ENCODE results near the gene PAX9. TPM values are rescaled to one million over a fixed set of nuclear protein-coding genes. Genes with fewer than 3 reads are reported as not detected.
A peak's percentile ranks its signal among the peaks of the same experiment; 100 is the strongest.

Gene PAX9
- total RNA-seq, 1 donor from 2014 or later: 0.13 TPM

DNA sequence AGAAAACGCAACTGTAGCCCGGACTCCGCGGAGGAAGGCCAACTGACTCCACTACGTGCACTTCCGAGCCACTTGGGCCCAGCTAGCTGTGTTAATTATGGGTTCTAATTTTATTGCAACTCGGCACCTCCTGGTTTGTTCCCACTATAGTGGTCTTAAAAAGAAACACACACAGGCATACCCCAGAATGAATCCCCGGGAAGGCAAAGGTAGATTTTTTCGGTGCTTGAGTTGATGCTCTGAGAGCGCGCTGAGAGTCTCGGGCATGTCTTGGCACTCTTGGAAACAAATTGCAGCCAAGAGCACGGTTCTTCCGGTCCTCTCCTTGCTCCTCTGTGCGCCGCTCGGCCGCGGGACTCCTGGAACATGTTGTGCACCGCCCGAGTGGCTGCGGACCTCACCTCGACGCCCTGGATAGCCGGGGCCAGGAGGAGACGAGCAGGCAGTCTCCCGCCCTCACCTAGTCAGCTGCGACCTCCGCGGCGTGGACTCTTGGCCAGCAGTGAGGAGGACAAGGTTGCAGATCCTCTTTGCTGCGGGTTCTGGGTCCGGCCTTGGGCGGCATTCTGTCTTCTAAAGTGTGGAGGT, 6.8 kb upstream of the PAX9 start:
- DNase-seq (ENCODE audit: low read depth): no peak
- no peak for TF ChIP-seq CTCF (IDR thresholded peaks at IDR 0.05; ENCODE audit: insufficient read depth, low read length, poor library complexity, severe bottlenecking)
- peaks cover 72% of the 10 kb centered on the region for H3K27me3 ChIP-seq (ENCODE audit: control insufficient read depth, insufficient read depth, low read length)
- no peaks in the 10 kb centered on the region for H3K36me3 ChIP-seq (ENCODE audit: control insufficient read depth, insufficient read depth, low read length)
- no peak overlapping the region for H3K4me3 ChIP-seq (ENCODE audit: low read depth, low read length)

DNA sequence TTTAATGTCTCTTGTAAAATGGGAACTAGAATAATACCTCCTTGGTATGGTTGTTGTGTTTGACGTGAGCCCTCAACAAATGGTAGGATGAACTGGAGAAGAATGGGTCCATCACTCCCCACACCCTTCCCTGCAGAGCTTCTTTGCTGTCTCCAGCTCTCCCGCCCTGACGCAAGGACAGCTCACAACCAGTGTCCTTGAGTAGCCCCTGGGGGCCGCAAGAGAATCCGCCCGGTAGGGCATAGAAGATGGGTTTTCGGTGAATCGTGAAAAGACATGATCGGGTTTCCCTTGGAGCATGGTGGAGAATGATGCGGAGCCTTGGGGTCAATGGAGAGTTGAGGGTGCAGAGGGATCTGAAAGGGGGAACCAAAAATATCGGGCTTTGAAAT, 6.1 kb upstream of the PAX9 start:
- Histone ChIP-seq H3K4me3 (ENCODE audit: low read depth, low read length) (no peak overlapping the region), H3K36me3 (ENCODE audit: control insufficient read depth, insufficient read depth, low read length) (no peaks in the 10 kb centered on the region), H3K27me3 (ENCODE audit: control insufficient read depth, insufficient read depth, low read length) (peaks cover 76% of the 10 kb centered on the region)
- no peak for TF ChIP-seq CTCF (IDR thresholded peaks at IDR 0.05; ENCODE audit: insufficient read depth, low read length, poor library complexity, severe bottlenecking)
- no peak for DNase-seq (ENCODE audit: low read depth)

DNA sequence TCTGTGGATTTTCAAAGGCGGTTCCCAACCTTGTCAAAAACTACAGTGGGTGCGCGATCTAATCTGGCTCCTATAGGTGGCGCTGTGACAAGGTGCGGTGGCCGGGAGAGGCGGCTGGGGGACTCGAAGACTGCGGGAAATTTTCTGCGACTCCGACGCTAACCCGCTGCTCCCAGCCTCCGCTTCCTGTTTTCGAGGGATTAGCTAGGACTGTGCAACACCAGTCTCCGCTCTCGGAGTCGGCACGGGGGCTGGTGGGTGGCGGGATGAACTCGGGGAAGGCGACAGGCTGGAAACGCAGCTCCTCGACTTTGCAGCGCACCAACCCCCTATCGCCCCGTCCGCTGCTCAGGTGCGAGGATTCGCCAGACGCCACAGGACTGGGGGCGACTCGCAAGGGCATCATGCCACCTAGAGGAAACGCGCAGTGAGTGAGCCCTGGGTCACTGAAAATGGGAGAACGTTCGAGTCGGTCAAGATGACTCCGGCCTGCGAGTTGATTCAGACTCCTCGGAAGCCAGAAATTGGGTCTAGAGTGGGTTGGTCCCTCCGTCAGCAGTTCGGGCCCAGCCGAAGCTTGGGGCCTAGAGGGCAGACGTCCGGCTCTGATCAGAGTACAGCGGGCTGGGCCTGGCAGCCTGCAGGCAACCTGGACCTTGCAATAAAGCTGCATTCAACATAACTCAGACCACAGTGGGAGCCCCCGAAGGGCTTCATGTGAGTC, 5.5 kb upstream of the PAX9 start:
- DNase-seq (ENCODE audit: low read depth): no peak
- no peak overlapping the region for H3K4me3 ChIP-seq (ENCODE audit: low read depth, low read length)
- TF ChIP-seq CTCF (IDR thresholded peaks at IDR 0.05; ENCODE audit: insufficient read depth, low read length, poor library complexity, severe bottlenecking): peak; percentile 42
- H3K27me3 ChIP-seq (ENCODE audit: control insufficient read depth, insufficient read depth, low read length): peaks cover 82% of the 10 kb centered on the region
- H3K36me3 ChIP-seq (ENCODE audit: control insufficient read depth, insufficient read depth, low read length): no peaks in the 10 kb centered on the region

DNA sequence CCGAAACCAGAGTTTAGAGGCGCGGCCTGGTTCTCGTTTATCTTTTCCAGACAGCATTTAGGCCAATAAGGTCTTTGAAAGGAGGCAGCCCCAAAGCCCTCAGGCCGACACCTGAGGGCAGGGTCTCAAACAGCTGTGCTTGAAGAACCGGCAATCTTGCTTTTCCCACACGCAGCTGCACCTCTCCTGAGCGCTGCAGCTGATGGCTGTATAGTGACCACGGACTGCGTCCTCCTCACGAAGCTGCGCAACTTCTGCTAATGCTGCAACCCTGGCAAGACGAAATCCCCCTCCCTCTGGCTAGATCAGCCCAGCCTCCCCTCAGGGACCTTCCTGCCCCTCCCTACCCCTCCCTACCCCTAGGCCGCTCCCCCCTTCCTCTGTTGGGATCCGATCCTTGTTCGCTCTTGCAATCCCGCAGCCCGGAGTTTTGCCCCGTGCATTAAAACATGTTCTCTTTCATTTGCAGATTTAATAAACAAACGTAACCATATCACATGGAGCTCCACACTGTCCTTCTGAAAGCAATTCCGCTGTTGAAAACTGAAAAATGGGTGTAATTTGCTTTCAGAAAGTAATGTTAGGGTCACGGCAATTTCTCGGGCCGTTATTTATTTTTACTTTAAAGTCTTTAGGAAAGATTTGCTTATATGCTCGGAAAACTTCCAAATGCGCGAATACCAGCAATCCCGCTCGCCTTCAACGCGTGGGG, 4.8 kb upstream of the PAX9 start:
- DNase-seq (ENCODE audit: low read depth): no peak
- no peak for TF ChIP-seq CTCF (IDR thresholded peaks at IDR 0.05; ENCODE audit: insufficient read depth, low read length, poor library complexity, severe bottlenecking)
- H3K27me3 ChIP-seq (ENCODE audit: control insufficient read depth, insufficient read depth, low read length): peaks cover 89% of the 10 kb centered on the region
- no peak overlapping the region for H3K4me3 ChIP-seq (ENCODE audit: low read depth, low read length)
- no peaks in the 10 kb centered on the region for H3K36me3 ChIP-seq (ENCODE audit: control insufficient read depth, insufficient read depth, low read length)

- no peak overlapping the region for H3K4me3 ChIP-seq (ENCODE audit: low read depth, low read length)
- H3K36me3 ChIP-seq (ENCODE audit: control insufficient read depth, insufficient read depth, low read length): no peaks in the 10 kb centered on the region
- peaks cover 95% of the 10 kb centered on the region for H3K27me3 ChIP-seq (ENCODE audit: control insufficient read depth, insufficient read depth, low read length)
- no peak for DNase-seq (ENCODE audit: low read depth)
- TF ChIP-seq CTCF (IDR thresholded peaks at IDR 0.05; ENCODE audit: insufficient read depth, low read length, poor library complexity, severe bottlenecking): no peak
Observed at GRCh38 chr14:36657399-36658122, 4.1 kb upstream of the PAX9 start.

Measured in kidney epithelial cell (primary cell).